HFF-Myc (cell line): ENCODE measurements around the gene TACR3.
"Not testable (repeated sequence)": the region's sequence is repeated elsewhere in the genome, so short reads cannot be mapped to it uniquely, and the experiment has no call there.

Source experiments
- DNase-seq: peaks from one replicate; pipeline ENCODE4 v3.0.0-alpha.2; 2011; ENCODE audit warnings: low read depth; ENCODE audit errors: extremely low read depth
- H3K4me3 ChIP-seq: replicated peaks from 2 replicates; pipeline ENCODE4 v1.5.1; 2011; ENCODE audit warnings: low read depth, mild to moderate bottlenecking, control low read depth, low read length
- CTCF ChIP-seq: IDR thresholded peaks from 2 replicates; pipeline ENCODE4 v1.5.1; 2012; ENCODE audit warnings: mild to moderate bottlenecking, low read depth, low read length, control low read depth; ENCODE audit errors: missing control alignments

The TACR3 gene

GRCh38 chr4:103720661-103721060 lies 876 bp upstream of the TACR3 start:
- DNase-seq = no peak
- H3K4me3 ChIP-seq = no peak overlapping the region
- TF ChIP-seq CTCF = no peak

GRCh38 chr4:103719105-103719829 lies 518 bp downstream of the TACR3 start:
- no peak overlapping the region for H3K4me3 ChIP-seq
- no peak for TF ChIP-seq CTCF
- DNase-seq = no peak

- DNase-seq = no peak
- TF ChIP-seq CTCF = no peak
- no peak overlapping the region for H3K4me3 ChIP-seq
Measured at GRCh38 chr4:103692615-103693014, 27.2 kb downstream of the TACR3 start.

GRCh38 chr4:103673983-103674382 lies 45.8 kb downstream of the TACR3 start:
- no peak for TF ChIP-seq CTCF
- no peak for DNase-seq
- H3K4me3 ChIP-seq = no peak overlapping the region

GRCh38 chr4:103666764-103667163 lies 53.0 kb downstream of the TACR3 start:
- H3K4me3 ChIP-seq, DNase-seq: not testable (repeated sequence)

GRCh38 chr4:103664436-103665075 lies 55.2 kb downstream of the TACR3 start:
- no peak overlapping the region for H3K4me3 ChIP-seq
- no peak for DNase-seq
- TF ChIP-seq CTCF = no peak

GRCh38 chr4:103648541-103648940 lies 71.2 kb downstream of the TACR3 start:
- no peak for DNase-seq
- no peak overlapping the region for H3K4me3 ChIP-seq
- TF ChIP-seq CTCF = no peak
